GM21526 (cell line): ENCODE data around the gene FNDC3B.

Experiments
- ATAC-seq: cut with Tn5 transposase; IDR thresholded peaks from one replicate; pipeline ENCODE4 v1.9.1; 2021; ENCODE audit warnings: moderate library complexity; ENCODE audit not compliant: unreplicated experiment, low FRiP score

FNDC3B gene

GRCh38 chr3:172181932-172182586 lies 142.7 kb downstream of the FNDC3B start:
- no peak for ATAC-seq

DNA sequence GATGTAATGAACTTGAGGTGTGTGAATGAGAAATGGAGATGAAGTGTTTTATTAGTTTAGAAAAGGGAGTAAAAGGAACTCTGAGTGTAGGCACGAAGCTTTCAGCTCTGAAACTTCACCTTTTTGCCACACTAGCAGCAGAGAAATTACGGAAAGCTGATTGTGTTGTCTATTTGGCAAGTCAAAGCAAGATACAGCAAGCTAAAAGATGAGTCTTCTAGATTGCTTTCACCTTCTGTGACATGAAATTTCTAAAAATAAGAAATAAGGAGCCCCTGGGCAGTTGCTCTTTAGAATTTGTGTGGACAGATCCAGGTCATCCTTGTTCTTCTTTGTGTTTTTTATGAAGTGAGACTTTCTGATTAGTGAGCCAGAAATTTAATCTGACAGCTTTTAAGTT lies 143.4 kb downstream of the FNDC3B start:
- no peak for ATAC-seq

- ATAC-seq: no peak
Observed at GRCh38 chr3:172184106-172184822, 144.9 kb downstream of the FNDC3B start.

- ATAC-seq: no peak
Observed at GRCh38 chr3:172185907-172186306, 146.5 kb downstream of the FNDC3B start.

GRCh38 chr3:172186607-172187006 lies 147.2 kb downstream of the FNDC3B start:
- no peak for ATAC-seq

GRCh38 chr3:172187511-172187910 lies 148.1 kb downstream of the FNDC3B start:
- ATAC-seq: no peak

GRCh38 chr3:172188511-172188910 lies 149.1 kb downstream of the FNDC3B start:
- no peak for ATAC-seq

DNA sequence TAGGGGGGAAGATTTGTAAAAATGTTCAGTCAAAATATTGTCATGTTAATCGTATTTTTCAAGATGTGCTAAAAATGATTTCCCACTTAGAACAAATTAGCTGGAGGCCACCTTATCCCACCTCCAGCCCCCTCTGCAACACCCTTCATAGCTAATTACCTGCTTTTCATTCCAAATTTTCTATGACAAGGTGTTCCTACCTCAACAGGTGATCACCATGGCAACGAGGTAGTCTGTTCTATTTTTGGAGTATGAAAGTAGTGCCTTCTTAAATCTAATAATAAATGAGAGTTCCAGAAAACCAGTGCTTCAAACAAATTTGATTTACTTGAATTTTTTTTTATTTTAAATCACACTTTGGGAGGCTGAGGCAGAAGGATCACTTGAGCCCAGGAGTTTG lies 149.8 kb downstream of the FNDC3B start:
- ATAC-seq: no peak

DNA sequence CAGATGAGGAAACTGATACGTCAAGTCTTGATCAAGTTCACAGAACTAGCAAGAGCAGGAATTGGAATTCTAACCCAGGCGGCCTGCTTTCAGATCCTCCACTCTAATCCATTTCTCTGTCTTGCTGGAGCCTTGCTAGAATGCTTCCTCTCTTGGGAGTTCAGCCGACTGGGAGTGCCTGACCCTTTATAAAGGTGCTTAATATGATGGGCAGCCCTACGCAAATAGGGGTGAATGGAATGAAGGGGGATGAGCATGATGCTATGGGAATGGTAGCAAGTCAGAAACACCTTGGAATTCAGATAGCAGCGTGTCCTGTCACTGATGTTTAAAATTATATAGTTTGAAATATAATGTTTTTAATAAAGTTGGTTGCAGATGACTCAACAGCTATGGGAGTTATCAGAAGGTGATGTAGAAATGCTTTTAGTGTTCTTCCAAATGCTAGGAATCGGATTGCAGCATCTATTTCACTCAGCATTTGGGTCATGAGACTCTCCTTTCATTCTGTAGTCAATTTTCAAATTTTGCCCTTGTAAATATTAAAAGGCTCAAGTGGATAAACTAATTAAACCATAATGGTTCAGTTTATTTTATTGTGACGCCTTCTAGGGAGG lies 150.7 kb downstream of the FNDC3B start:
- no peak for ATAC-seq

- no peak for ATAC-seq
Observed at GRCh38 chr3:172190980-172191379, 151.6 kb downstream of the FNDC3B start.

- no peak for ATAC-seq
Observed at GRCh38 chr3:172191629-172192028, 152.3 kb downstream of the FNDC3B start.

- no peak for ATAC-seq
Observed at GRCh38 chr3:172192830-172193415, 153.5 kb downstream of the FNDC3B start.

- ATAC-seq: no peak
Observed at GRCh38 chr3:172193436-172193835, 154.1 kb downstream of the FNDC3B start.

- ATAC-seq: no peak
Observed at GRCh38 chr3:172194702-172195406, 155.5 kb downstream of the FNDC3B start.

DNA sequence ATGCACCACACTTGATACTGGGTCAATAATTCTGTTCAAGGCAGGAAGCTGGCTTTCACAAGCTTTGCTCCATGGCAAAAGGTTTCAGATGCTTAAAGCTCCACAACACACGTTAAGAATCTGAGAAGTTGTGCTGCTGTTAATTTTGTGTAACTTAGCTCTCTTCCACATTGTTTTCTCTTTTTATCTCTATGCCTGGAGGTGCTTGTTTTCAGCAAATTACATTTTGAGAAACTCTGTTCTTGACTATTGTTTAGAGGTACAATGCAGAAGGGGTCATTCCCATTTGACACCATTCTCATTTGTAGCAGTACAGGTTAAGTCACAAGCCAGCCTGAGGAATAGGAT lies 156.0 kb downstream of the FNDC3B start:
- ATAC-seq: no peak

DNA sequence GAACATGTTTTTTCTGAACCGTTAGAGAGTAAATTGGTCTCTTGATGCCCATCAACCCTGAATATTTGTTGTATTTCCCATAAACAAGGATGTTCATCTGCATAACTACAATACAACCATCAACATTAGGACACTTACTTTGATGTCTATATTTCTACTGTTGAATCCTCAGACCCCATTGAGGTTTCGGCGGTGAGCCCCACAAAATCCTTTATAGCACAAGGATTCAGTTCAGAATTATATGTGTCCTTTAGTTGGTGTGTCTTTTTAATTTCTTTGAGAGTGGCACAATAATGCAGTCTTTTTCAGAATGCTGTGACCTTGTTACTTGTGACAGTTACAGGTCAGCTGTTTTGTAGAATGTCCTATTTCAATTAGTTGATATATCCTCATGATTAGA lies 158.0 kb downstream of the FNDC3B start:
- ATAC-seq: no peak

- ATAC-seq: no peak
Observed at GRCh38 chr3:172198428-172198827, 159.1 kb downstream of the FNDC3B start.

DNA sequence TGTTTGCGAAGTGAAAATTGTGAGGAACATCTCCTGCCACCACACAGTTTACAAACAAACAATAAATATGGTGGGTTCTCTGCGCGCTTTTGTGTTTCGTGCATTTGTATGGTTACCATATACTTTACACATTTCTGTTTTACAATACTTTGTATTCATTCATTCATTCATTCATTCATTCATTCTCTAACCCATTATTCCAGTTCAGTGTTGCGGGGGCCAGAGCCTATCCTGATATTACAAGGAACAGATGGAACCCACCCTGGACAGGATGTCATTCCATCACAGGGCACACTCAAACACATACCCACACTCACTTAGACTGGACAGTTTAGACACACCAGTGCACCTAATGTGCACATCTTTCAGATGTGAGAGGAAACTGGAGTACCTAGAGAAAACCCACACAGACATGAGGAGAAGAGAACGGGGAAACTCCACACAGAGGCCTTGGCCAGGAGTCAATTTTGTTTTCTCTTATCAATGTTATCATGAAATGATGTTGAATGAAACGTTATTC lies 160.5 kb downstream of the FNDC3B start:
- ATAC-seq: no peak

- no peak for ATAC-seq
Observed at GRCh38 chr3:172201136-172201869, 161.9 kb downstream of the FNDC3B start.

GRCh38 chr3:172201870-172202236 lies 162.5 kb downstream of the FNDC3B start:
- no peak for ATAC-seq
